HepG2 (cell line): Measurements from ENCODE around the gene VPS4A.

ENCODE experiments used
- ATF7 ChIP-seq, 2 experiments: fragments of 450-650 bp in 1 of 2; sonication (generic) in 1 of 2; formaldehyde crosslinking in 1 of 2; IDR thresholded peaks; 2 replicates each; pipeline versions ENCODE4 v1.4.0 to v1.6.1; 2016 to 2020; ENCODE audit warnings: antibody characterized with exemption in 1 of 2, mild to moderate bottlenecking in 1 of 2, missing genetic modification reagents in 1 of 2
- CTCF ChIP-seq: sonication (generic); formaldehyde crosslinking; IDR thresholded peaks from 2 replicates; pipeline ENCODE4 v1.5.0; 2020; ENCODE audit warnings: mild to moderate bottlenecking, missing genetic modification reagents, moderate library complexity
- ETV6 ChIP-seq: sonication (generic); formaldehyde crosslinking; conservative IDR thresholded peaks from 2 replicates; pipeline ENCODE4 v1.4.0; 2020; ENCODE audit warnings: missing genetic modification reagents
- PRDM15 ChIP-seq: sonication (generic); formaldehyde crosslinking; IDR thresholded peaks from 2 replicates; pipeline ENCODE4 v1.4.0; 2020; ENCODE audit warnings: missing genetic modification reagents
- RAD51 ChIP-seq: fragments of 450-650 bp; IDR thresholded peaks from 2 replicates; pipeline ENCODE4 v1.6.1; 2016; ENCODE audit warnings: borderline replicate concordance
- XBP1 ChIP-seq: sonication (generic); formaldehyde crosslinking; IDR thresholded peaks from 2 replicates; pipeline ENCODE4 v1.5.0; 2020; ENCODE audit warnings: missing genetic modification reagents
- ZNF329 ChIP-seq: sonication (generic); formaldehyde crosslinking; IDR thresholded peaks from 2 replicates; pipeline ENCODE4 v1.9.0; 2021; ENCODE audit warnings: low read depth, mild to moderate bottlenecking, missing genetic modification reagents
- ZNF510 ChIP-seq: sonication (generic); formaldehyde crosslinking; IDR thresholded peaks from 2 replicates; pipeline ENCODE4 v1.4.0; 2020; ENCODE audit warnings: low read depth, mild to moderate bottlenecking, missing genetic modification reagents
- ZNF629 ChIP-seq: sonication (generic); formaldehyde crosslinking; conservative IDR thresholded peaks from 2 replicates; pipeline ENCODE4 v1.5.0; 2020; ENCODE audit warnings: missing genetic modification reagents
- ZNF749 ChIP-seq: sonication (generic); formaldehyde crosslinking; IDR thresholded peaks from 2 replicates; pipeline ENCODE4 v1.8.0; 2022; ENCODE audit warnings: mild to moderate bottlenecking, missing genetic modification reagents, moderate library complexity, borderline replicate concordance
- ZNF883 ChIP-seq: sonication (generic); formaldehyde crosslinking; IDR thresholded peaks from 2 replicates; pipeline ENCODE4 v1.5.1; 2020; ENCODE audit warnings: mild to moderate bottlenecking, missing genetic modification reagents; ENCODE audit errors: not compliant biosample characterization

- no peak for TF ChIP-seq ETV6 (CRISPR knock-in tag)
- no peak for TF ChIP-seq ZNF883 (CRISPR knock-in tag)
- TF ChIP-seq PRDM15 (CRISPR knock-in tag): no peak
- no peak for TF ChIP-seq ZNF329
- TF ChIP-seq CTCF (CRISPR knock-in tag): no peak
- TF ChIP-seq ZNF510: no peak
- TF ChIP-seq RAD51: no peak
- no peak for TF ChIP-seq XBP1 (CRISPR knock-in tag)
- no peak for TF ChIP-seq ZNF749 (CRISPR knock-in tag)
- no peak for TF ChIP-seq ATF7 (IDR thresholded peaks at IDR 0.05)
- TF ChIP-seq ATF7 (CRISPR knock-in tag; IDR thresholded peaks at IDR 0.05): no peak
- TF ChIP-seq ZNF629: no peak
These were observed 12.3 kb downstream of the VPS4A start for GRCh38 chr16:69323415-69323814.
